GM10266 (cell line): ENCODE data around the gene TMEM179.

Experiments
- DNase-seq: peaks from one replicate; pipeline ENCODE4 v3.0.0; 2012; ENCODE audit errors: extremely low spot score
- TF ChIP-seq, protein P1 (sequence below): IDR thresholded peaks from 2 replicates; pipeline ENCODE4 v1.5.1; 2012; ENCODE audit warnings: mild to moderate bottlenecking, low read depth; ENCODE audit not compliant: control insufficient read depth, insufficient read depth; ENCODE audit errors: missing control alignments

TMEM179 gene

GRCh38 chr14:104557086-104557485 is 47.5 kb downstream of the TMEM179 start:
- TF ChIP-seq, protein P1, sequence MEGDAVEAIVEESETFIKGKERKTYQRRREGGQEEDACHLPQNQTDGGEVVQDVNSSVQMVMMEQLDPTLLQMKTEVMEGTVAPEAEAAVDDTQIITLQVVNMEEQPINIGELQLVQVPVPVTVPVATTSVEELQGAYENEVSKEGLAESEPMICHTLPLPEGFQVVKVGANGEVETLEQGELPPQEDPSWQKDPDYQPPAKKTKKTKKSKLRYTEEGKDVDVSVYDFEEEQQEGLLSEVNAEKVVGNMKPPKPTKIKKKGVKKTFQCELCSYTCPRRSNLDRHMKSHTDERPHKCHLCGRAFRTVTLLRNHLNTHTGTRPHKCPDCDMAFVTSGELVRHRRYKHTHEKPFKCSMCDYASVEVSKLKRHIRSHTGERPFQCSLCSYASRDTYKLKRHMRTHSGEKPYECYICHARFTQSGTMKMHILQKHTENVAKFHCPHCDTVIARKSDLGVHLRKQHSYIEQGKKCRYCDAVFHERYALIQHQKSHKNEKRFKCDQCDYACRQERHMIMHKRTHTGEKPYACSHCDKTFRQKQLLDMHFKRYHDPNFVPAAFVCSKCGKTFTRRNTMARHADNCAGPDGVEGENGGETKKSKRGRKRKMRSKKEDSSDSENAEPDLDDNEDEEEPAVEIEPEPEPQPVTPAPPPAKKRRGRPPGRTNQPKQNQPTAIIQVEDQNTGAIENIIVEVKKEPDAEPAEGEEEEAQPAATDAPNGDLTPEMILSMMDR: no peak
- no peak for DNase-seq

DNA sequence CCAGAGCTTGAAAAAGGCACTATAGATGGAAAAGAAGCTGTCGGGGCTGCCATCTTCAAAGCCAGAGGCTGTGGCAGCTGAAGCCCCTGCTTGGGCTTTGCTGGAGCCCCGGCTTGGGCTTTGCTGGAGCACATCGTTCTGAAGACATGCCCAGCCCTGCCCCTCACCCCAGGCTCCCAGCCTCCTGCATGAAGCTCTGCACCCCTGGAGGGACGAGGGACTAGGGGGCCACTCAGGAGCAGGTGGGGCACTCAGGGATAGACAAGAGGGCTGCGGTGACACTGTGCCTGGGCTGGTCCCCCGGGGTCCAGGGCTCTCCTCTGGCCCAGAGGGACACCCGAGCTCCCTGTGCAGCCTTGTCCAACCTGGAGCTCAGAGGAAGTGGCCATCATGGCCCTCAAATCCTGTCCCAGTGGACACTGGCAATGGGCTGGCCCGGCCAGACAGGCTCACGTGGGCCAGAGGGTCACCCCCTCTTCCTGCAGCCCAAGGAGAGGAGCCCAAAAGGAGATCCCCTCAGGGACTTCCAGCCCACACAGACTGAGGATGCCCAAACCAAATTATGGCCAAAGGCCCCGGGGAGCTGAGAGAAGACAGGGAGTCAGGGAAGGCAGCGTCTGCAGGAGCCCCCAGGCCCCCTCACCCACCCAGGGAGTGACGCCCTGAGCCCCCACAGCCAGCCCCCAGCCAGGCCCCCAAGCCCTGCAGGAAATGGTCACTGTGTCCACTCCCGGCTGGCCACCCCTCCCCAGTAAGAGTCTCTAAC is 48.1 kb downstream of the TMEM179 start:
- TF ChIP-seq, protein P1: no peak
- no peak for DNase-seq

- no peak for DNase-seq
- TF ChIP-seq, protein P1: no peak
Measured at GRCh38 chr14:104555430-104556255, 48.9 kb downstream of the TMEM179 start.

DNA sequence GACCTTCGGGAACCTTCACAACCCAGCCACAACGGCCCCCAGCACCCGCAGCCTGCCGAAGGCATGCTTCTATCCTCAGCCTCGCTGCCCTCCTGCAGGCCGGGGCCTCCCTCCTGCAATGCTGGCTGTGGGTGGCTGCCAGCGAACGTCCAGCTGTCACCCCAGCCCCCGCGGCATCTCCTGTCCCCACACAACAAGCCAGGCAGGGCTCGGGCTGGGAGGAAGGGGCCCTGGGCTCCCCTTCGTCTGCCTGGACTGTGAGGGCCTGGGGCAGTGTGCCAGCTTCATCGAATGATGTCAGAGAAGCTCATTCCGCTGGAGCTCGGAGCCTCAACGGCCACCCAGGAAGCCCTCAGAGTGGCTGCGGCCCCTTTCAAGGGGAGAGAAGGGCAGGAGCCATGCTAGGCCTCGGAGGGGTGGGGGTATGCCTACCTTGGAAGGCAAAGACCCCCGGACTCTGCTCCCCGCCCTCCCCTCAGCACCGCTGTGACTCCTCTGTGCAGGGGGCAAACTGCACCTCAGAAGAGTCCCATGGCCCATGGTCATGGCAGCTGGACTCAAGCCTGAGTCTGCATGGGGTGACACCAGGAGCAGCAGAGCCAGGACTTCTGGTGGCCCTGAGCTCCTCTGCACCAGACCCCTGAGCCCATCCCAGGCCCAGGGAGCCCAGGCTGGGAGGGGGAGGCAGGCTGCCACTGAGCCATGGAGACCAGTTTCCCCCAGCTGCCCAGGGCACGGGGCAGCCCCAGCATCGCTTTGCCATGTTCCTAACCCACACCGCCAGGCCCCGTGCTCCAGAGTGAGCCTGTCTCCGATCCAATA is 49.8 kb downstream of the TMEM179 start:
- DNase-seq: no peak
- TF ChIP-seq, protein P1: no peak

- DNase-seq: no peak
- TF ChIP-seq, protein P1: no peak
Measured at GRCh38 chr14:104554088-104554607, 50.4 kb downstream of the TMEM179 start.

DNA sequence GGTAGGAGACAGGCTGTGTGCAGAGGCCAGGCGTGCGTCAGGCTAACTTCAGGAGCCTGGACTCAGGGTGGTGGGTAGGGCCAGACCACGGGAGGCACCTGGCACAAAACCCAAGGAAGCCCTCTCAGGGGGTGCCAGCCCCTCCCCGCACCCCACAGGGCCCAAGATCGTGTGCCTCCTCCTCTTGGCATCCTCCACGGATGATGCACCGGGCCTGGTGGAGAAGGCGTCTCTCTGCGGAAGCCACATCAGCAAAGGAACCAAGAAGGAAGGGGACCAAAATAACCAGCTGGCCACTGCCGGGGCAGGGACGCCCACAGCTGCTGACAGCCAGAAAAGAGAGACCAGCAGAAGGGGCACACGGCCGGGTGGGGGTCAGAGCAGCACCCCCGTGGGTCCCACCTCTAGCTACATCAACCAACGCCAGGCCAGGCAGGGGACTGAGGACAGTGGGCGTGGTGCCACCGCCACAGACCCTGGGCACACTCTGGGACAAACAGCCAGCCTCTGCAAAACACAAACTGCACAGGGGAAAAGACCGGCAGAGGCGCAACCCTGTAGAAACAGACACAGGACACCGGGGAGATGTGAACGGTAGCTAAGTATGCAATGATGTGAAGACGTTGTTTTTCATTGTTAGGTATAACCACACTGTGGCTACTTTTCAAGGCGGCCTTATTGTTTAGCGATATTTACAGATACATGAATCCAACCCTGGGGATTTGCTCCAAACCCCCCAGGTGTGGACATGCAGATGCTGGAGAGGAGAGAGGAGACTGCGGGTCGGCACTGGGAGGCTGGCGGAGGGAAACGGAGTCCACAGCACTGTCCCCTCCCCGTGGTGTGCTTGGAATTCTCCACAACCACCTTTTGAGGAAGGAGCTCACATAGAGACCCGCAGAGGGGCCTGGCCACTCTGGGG is 51.1 kb downstream of the TMEM179 start:
- no peak for DNase-seq

More for the DNA sequence above, 51.1 kb downstream of the TMEM179 start:
- TF ChIP-seq, protein P1: no peak
